Hepatic stellate cell (primary cell): ENCODE data around the gene EFHB.
A peak's percentile ranks its signal among the peaks of the same experiment; 100 is the strongest.
"Not testable (repeated sequence)": the region's sequence is repeated elsewhere in the genome, so short reads cannot be mapped to it uniquely, and the experiment has no call there.

Experiments used
- DNase-seq: peaks from one replicate; pipeline ENCODE4 v3.0.0; 2011; ENCODE audit warnings: low spot score

Gene EFHB

DNA sequence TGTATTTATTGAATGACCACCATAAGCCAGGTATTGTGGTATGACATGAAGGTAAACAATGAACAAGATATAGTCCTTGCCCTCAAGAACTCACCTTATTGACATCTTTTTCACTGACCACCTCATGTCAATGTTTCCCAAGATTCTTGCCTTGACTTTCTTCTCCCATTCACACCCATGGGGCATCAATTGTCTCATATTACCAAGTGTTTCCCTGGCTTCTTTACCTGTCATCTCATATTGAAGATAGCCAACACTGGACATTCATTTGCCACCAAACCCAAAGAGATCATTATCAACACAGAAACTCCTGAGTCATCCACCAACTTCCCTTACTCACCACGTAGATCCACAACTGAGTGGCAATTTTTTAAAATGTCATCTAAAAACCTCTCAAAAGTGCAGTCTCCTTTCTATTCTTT is 2.2 kb downstream of the EFHB start:
- no peak for DNase-seq

DNA sequence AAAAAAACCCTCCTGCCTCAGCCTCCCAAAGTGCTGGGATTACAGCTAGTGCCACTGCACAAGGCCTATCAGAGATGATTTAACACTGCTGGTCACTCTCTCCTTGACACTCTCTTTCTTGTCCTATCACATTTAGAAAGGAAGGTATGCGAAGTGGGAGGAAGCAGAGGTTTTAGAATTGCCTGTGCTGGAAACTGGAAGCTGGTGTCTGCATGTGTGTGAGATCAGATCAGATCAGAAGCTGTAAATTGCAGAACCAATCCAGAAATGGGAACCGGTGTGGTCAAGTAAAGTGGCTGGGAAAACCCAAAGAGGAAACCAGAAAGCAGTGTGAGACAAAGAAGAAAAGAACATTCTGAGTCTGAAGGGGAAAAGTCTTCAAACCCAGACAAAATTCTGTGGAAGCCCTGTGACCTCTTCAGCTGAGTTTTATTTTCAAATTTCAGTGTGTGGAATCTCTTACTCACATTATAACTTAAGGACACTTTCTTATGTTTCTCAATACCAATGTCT is 2.8 kb downstream of the EFHB start:
- DNase-seq, result no peak

DNA sequence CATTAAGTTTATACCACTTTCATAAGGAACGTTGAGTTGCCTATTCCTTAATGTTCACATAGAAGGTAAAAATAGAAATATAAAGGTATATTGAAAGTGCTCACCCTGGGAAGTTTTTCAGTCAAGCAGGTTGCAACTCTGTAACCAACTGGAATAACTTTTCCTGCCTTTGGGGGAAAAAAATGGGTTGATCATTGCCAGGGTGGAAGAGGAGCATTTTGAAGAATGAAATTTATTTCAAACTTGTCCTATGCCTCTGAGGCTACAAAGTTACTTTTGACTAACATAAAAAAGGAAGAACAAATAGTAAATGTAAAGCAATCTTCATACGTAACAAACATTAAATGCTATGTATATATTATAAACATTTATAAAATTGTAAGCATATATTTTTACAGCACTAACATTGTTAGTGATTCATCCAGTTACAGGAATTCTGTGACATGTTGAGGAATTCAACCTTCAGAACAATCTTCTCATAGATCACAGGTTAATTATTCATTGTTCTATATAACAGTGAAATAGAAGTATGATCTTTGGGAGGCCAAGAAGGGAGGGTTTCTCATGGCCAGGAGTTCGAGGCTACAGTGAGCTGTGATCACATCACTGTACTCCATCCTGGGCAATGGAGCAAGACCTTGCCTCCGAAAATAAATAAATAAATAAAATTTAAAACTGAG is 13.5 kb downstream of the EFHB start:
- no peak for DNase-seq

DNA sequence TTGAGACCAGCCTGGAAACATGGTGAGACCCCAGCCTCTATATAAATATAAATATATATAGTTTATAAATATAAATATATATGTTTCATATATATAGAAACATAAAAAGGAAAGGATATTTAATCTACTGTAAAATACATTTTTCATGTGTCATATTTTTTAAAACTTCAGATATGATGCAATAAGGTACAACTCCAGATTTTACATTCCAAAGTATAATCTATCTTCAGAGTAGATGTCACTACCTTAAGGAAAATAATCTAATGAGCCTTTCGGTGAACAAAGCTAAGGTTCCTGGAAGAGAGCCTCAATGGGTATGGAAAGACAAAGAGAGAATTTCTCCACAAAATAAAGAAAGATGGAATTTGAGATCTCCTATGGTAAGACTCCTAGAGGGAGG is 16.9 kb downstream of the EFHB start:
- no peak for DNase-seq

DNA sequence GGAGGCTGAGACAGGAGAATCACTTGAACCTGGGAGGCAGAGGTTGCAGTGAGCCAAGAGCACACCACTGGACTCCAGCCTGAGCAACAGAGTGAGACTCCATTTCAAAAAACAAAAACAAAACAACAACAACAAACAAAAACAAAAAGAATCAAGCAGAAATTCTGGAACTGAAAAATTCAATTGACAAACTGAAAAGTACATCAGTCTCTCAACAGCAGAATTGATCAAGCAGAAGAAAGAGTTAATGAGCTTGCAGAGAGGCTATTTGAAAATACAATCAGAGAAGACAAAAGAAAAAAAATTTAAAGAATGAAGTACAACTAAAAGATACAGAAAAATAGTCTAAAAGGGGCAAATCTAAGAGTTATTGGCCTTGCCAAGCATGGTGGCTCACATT is 22.6 kb downstream of the EFHB start:
- DNase-seq, result no peak

DNA sequence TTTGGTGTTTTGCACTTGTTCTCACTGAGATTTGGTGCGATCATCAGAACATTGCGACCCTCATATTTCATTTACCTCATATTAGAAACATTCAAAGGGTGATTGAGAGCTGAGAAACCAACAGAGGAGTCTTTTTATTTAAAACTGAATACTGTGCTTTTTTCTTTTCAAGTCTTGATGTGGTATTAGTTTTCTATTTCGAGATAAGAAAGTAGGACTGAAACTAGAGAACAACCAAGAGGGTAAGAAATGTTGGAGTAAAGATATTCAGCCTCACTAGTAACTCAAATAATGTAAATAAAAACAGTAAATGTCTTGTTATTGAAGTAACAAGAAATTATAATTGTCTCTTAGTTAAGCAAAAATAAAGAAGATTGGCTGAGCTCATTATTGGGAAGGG is 26.5 kb downstream of the EFHB start:
- no peak for DNase-seq

DNA sequence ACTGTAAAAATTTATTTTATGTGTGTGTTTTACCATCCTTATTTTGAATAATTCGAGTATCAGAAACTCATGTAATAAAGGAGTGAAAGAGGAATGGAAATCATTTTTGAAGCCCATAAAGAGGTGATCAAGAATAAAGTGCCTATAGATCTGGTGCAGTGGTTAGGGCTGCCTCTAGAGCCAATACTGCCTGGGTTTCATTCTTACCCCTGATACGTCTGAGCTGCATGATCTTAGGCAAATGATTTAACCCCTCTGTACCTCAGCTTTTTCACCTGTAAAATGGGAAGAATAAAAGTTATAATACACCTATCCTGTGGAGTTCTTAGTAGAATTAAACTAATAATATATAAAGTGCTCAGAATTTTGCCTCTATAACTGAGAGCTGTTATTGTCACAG is 30.4 kb downstream of the EFHB start:
- DNase-seq, result no peak

DNA sequence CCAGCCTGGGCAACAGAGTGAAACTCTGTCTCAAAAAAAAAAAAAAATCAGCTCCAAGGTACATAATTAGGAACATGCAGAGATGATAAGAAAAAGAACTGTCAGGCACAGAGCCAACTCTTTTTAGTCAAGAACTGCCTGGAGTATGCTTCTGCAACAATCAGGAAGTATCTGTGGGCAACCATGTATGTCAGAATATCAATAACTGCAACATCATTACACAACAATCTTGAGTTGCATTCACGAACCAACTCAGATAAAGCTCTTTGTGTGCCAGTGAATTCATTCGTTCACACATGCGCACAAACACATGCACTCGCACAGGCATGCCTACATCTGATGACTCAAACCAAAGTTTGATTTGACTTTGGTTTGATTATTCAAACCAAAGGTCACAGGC is 32.1 kb downstream of the EFHB start:
- no peak for DNase-seq

DNA sequence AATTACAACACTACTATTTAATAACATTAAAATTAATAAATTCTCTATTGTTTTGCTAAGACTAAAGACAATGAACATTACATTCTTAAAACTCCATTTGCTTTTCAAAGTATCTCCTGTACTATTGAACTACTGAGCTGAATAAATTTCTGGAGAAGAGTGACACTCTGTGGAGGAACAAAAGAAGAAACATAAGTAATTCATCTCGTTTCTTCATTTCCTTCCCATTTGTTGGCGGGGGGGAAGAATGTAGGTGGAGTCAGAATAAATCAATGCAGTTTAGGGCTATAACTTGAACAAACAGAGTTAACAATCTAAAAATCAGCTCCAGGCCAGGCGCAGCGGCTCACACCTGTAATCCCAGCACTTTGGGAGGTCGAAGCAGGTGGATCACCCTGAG is 32.7 kb downstream of the EFHB start:
- DNase-seq, result no peak

DNA sequence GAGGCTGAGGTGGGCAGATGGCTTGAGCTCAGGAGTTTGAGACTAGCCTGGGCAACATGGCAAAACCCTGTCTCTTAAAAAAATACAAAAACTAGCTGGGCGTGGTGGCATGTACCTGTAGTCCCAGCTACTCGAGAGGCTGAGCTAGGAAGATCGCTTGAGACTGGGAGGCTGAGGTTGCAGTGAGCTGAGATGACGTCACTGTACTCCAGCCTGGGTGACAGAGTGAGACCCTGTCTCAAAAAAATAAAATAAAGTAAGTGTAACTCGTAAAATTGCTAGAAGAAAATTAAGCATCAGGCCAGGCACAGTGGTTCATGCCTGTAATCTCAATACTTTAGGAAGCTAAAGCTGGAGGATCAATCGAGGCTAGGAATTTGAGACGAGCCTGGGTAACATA is 34.2 kb downstream of the EFHB start:
- DNase-seq, result not testable (repeated sequence)

DNA sequence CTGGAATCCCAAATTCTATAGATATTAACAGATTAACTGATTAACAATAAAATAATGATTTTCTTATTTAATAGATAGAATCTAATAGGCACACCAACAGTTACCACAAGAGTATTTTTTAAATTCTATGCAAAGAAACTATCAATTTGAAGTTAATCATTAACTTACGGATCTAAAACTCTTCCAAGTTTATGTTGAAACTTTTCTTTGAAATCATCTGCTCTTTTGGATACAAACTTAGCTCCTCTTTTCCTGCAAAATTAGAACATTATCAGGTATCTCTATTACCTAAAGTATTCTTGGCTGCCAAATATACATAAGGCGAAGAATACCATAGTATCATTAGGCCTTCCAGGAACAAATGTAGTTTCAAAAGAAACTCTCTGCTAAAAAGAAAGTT is 34.8 kb downstream of the EFHB start:
- DNase-seq, result no peak

DNA sequence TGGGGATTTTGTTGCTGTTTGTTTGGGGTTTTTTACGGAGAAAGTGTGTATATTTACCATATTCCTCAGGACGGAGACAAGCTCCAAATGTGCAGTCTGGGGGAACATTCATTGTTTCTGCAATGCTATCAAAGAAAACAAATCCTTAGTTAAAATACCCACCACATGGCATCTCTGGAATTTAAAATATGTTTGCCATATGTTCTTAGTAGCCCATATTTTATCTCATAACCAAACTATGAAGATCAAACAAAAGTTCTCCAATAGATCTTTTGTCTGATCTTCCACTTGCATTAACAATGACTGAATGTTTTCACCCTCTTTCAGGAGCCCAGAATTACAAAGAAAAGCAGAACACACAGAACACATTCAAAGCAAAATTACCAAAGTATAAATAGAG is 35.3 kb downstream of the EFHB start:
- DNase-seq, result peak; percentile 16

DNA sequence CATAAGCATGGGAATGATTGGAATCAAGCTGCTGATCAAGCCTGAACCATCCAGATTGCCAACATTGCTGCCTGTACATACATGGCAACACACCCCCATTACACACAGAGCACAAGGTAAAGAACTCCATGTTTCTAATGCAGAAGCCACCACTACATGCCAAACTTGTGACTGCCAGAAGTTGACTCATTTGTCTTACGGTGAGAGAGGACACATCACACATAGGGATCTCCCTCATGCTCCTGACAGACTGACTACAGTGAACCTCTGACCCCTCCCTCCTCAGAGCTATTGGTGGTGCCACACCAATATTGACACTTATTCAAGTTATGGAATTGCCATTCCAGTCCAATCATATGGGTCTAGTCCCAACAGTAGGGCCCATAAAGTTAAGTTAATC is 42.3 kb downstream of the EFHB start:
- DNase-seq, result no peak

DNA sequence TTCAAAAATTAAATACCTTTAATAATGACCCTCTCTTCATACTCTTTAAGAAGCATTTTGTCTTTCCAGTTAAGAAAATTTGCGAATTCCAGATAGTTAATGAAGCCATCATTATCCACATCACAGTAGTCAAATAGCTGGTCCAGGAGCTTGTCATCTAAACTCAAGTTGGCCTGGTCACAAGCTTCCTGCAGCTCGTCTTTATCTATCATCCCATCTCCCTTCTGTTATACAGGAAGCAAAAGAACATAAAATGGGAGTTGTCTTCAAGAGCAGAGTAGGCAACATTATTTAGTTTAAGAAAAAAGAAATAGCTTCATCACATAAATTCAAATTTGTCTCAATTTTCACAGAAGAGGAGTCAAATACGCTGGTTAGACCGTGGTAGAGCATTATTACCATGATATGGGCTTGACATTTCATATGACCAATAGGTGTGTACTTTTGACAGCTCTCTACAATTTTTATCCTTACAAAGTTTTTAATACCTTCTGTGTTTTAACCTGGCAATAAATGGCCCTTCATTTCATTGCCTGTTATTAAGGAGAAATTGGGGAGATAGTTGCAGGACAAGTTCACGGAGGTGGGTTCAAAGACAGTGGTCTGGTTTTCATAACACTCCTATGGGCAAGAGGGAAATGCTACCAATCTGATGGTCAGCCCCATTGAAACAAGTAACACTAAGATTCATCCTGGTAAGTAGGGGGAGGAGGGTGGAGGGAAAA is 45.4 kb downstream of the EFHB start:
- no peak for DNase-seq

DNA sequence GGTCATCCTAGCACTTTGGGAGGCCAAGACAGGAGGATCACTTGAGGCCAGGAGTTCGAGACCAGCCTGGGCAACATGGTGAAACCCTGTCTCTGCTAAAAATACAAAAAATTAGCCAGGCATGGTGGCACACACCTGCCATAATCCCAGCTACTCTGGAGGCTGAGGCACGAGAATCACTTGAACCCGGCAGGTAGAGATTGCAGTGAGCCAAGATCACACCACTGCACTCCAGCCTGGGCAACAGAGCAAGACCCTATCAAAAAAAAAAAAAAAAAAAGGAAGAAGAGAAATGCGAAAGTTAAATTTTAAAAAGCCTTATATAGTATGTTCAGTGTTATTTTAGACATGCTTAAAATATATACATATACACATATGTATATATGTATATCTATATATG is 46.9 kb downstream of the EFHB start:
- DNase-seq, result not testable (repeated sequence)

DNA sequence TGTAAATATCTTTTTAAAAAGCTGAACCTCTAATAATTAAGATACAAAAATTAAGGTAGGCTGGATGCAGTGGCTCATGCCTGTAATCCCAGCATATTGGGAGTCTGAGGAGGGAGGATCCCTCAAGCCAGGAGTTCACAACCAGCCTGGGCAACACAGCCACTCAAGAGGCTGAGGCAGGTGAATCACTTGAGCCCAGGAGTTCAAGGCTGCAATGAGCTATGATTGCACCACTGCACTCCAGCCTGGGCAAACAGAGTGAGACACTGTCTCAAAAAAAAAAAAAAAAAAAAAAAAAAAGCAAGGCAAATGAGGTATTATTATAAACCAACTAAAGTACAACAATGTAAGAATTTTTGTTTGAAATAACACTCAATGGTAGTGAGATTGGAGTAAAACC is 47.6 kb downstream of the EFHB start:
- DNase-seq, result no peak

DNA sequence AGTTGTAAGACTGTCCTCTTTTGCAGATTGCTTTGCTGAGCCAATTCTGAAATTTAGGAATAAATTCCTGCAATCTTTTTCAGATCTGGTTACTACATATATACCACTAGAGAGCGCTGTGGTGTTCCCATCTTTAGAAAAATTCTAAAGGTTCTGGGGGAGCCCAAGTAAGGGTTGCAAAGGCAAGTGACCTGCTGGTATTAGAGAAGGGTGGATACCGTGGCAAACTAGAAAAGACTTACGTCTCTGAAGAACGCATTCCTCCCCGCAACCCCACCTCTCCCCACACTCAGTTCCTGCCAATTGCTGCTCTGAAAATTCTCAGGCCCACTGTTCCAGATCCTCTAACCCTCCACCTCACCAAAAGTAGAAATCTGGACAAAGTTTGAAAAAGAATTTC is 48.5 kb downstream of the EFHB start:
- DNase-seq, result peak; percentile 40

DNA sequence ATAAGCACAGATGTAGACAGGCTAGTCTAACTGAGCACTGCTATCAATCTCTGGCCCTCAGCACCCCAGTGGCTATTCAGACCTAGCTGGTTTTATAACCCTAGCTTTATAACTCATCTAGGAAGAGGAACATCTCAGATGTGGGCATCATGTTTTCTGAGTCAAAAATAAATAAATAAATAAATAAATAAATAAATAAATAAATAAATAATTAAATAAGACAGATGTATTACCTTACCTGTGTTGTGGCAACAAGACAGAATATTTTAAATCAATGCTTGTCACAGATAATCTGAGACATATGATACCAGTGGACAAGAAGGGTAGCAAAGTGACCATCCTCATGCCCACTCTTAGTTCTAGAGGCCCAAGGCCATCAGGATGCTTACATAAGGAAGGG is 52.2 kb downstream of the EFHB start:
- no peak for DNase-seq

DNA sequence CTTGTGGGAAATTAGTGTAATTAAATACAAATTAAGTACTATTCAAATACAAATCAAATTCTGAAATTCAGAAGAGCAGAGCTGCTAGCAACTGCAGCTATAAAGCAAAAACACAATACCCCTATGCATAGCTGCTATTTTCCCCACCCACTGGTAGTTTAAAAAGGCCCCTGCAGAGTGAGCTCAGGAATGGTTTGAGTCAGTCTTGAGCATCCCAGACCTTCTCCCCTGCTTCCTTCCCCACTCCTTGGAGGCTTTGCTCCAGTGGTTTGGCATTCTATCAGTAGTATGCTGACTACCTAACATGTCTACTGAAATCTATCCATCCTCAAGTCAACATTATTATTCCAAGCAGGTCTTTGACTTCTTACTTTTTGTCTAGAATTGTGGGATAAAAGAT is 53.0 kb downstream of the EFHB start:
- no peak for DNase-seq

DNA sequence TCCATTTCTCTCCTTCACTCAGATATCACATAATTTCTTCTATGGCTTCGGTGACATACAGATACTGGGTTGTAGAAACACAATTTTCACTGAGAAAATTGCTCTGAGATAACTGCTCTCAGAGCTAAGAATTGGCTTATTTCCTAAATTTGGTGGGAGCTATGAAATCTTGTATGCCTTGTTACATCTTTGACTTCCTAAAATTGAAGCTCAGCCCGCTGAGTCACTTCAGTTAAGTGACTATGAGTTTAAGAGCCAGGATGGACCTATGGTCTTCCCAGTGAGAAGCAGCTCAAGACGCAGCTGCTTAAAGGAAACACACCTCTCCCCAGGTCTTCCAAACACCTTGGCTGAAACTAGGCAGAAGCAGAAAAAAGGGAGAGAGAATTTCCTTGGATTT is 56.4 kb downstream of the EFHB start:
- no peak for DNase-seq

DNA sequence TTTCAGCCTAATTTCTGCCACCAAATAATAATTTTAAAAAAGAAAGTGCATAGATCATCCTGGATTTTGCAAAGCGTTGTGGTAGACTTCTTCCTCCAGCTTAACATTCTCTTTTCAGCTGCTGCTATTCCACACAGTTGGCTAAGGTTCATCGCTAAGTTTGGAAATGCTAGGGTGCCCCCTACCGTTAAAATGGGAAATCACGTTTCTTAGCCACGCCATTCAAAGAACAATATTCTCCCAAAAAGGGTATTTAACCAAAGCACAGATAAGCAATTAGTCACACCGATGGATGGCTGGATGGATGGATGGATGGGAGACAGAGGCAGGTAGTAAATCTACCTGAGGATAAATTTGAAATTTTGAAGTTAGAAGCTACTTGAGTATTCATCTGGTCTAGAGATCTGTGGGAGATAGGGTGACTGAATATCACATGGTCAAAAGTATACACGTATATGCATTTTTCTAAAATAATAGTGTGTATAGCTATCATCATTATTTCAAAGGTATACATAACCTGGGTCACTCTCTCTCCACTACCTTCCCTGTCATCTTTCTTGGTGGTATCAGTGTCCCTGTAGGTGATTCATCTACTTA is 67.2 kb downstream of the EFHB start:
- DNase-seq, result peak; percentile 38

DNA sequence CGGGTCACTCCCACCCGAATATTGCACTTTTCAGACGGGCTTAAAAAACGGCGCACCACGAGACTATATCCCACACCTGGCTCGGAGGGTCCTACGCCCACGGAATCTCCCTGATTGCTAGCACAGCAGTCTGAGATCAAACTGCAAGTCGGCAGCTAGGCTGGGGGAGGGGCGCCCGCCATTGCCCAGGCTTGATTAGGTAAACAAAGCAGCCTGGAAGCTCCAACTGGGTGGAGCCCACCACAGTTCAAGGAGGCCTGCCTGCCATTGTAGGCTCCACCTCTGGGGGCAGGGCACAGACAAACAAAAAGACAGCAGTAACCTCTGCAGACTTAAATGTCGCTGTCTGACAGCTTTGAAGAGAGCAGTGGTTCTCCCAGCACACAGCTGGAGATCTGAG is 78.7 kb downstream of the EFHB start:
- DNase-seq, result not testable (repeated sequence)

DNA sequence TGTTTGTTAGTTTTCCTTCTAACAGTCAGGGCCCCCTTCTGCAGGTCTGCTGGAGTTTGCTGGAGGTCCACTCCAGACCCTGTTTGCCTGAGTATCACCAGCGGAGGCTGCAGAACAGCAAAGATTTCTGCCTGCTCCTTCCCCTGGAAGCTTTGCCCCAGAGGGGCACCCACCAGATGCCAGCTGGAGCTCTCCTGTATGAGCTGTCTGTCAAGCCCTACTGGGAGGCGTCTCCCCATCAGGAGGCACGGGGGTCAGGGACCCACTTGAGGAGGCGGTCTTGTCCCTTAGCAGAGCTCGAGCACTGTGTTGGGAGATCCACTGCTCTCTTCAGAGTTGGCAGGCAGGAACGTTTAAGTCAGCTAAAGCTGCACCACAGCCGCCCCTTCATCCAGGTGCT is 87.4 kb downstream of the EFHB start:
- not testable (repeated sequence) for DNase-seq
